Stomach (tissue), 4 donors: ENCODE results near the gene PPP1R12B.

Experiments used
- POLR2AphosphoS5 ChIP-seq, 3 donors: sonication (generic); formaldehyde crosslinking; IDR thresholded peaks; one replicate each; pipeline ENCODE4 v1.6.1; 2016; ENCODE audit warnings: antibody characterized with exemption in 3 of 3
- TF ChIP-seq, protein P1 (sequence below), 7 experiments: fragments of 450-650 bp in 4 of 7; fragments of 200-600 bp in 3 of 7; sonication (generic) in 3 of 7; IDR thresholded peaks; one replicate each; pipeline ENCODE4 v1.5.1; 2016 to 2019; ENCODE audit warnings: antibody characterized with exemption in 7 of 7, control low read depth in 2 of 7, mild to moderate bottlenecking in 1 of 7

DNA sequence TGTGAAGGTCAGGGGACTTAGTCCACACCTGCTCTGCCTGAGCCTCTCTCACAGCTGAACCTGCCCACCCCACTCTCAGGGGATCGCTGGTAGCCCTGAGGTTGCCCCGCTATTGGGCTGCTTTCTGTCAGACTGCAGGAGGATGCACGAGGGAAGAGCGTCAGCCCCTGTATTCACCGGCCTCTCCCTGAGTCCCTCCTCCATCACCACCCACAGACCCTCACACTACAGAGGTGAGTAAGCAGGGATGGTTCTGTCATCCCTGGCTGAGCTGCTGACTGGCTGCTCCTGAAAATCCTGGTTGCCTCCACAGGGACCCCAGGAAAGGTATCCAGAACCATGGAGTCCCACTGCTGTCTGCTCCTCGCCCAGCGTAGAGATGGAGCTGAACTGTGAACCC lies 243.0 kb downstream of the PPP1R12B start:
- no peak for TF ChIP-seq POLR2AphosphoS5 (IDR thresholded peaks at IDR 0.05)
- TF ChIP-seq, protein P1, sequence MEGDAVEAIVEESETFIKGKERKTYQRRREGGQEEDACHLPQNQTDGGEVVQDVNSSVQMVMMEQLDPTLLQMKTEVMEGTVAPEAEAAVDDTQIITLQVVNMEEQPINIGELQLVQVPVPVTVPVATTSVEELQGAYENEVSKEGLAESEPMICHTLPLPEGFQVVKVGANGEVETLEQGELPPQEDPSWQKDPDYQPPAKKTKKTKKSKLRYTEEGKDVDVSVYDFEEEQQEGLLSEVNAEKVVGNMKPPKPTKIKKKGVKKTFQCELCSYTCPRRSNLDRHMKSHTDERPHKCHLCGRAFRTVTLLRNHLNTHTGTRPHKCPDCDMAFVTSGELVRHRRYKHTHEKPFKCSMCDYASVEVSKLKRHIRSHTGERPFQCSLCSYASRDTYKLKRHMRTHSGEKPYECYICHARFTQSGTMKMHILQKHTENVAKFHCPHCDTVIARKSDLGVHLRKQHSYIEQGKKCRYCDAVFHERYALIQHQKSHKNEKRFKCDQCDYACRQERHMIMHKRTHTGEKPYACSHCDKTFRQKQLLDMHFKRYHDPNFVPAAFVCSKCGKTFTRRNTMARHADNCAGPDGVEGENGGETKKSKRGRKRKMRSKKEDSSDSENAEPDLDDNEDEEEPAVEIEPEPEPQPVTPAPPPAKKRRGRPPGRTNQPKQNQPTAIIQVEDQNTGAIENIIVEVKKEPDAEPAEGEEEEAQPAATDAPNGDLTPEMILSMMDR (IDR thresholded peaks at IDR 0.05): no peak
